DND-41 (cell line): ENCODE data around the gene VIL1.

Source experiments
- CTCF ChIP-seq: IDR thresholded peaks from 2 replicates; pipeline ENCODE4 v1.5.1; 2012; ENCODE audit warnings: borderline replicate concordance, low read length, moderate library complexity, mild to moderate bottlenecking; ENCODE audit not compliant: poor library complexity, severe bottlenecking; ENCODE audit errors: extremely low read depth
- EZH2 ChIP-seq: IDR thresholded peaks from 3 replicates; pipeline ENCODE4 v1.6.1; 2012; ENCODE audit warnings: borderline replicate concordance, low read depth, mild to moderate bottlenecking, moderate library complexity, low read length, inconsistent platforms; ENCODE audit not compliant: severe bottlenecking

- TF ChIP-seq EZH2: no peak
- no peak for TF ChIP-seq CTCF
Measured at GRCh38 chr2:218397820-218398436, 21.0 kb upstream of the VIL1 start.
